ENCODE results near the gene SEC16B.

Gene SEC16B, protein sequence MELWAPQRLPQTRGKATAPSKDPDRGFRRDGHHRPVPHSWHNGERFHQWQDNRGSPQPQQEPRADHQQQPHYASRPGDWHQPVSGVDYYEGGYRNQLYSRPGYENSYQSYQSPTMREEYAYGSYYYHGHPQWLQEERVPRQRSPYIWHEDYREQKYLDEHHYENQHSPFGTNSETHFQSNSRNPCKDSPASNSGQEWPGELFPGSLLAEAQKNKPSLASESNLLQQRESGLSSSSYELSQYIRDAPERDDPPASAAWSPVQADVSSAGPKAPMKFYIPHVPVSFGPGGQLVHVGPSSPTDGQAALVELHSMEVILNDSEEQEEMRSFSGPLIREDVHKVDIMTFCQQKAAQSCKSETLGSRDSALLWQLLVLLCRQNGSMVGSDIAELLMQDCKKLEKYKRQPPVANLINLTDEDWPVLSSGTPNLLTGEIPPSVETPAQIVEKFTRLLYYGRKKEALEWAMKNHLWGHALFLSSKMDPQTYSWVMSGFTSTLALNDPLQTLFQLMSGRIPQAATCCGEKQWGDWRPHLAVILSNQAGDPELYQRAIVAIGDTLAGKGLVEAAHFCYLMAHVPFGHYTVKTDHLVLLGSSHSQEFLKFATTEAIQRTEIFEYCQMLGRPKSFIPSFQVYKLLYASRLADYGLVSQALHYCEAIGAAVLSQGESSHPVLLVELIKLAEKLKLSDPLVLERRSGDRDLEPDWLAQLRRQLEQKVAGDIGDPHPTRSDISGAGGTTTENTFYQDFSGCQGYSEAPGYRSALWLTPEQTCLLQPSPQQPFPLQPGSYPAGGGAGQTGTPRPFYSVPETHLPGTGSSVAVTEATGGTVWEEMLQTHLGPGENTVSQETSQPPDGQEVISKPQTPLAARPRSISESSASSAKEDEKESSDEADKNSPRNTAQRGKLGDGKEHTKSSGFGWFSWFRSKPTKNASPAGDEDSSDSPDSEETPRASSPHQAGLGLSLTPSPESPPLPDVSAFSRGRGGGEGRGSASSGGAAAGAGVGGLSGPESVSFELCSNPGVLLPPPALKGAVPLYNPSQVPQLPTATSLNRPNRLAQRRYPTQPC

DNA sequence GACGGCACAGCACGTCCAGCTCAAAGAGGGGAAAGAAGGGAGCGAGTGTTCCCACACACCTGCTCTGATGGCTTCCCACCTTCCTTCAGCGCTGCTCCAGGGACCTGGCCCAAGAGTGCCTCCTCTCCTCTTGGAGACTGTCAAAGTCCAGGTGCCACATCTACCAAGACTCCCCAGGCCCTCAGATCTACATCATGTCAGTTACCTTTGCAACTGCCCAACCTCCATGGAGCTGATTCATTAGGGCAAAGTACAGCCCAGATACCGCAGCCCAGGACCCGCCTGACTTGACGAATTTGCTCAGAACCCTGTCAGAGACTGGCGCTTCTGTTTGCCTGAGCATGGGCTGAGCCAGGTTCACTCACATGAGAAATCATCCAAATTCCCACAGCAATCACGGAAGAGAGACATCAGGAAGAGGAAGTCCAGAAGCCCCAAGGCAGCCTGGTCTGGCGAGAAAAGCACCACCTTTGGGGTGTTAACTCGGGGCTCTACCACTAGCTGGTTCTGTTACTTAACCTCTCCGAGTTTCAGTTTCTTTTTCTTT lies at the start of gene SEC16B:
SEC16B (minus strand) TSS at position 234 of the 547 bp plus-strand sequence. CDS start 2,077 bp downstream, outside the sequence.
- TF ChIP-seq TEAD4 (IDR thresholded peaks at IDR 0.05) = no peak
- no peak for TF ChIP-seq CEBPB (IDR thresholded peaks at IDR 0.05)
- TF ChIP-seq, protein P1, sequence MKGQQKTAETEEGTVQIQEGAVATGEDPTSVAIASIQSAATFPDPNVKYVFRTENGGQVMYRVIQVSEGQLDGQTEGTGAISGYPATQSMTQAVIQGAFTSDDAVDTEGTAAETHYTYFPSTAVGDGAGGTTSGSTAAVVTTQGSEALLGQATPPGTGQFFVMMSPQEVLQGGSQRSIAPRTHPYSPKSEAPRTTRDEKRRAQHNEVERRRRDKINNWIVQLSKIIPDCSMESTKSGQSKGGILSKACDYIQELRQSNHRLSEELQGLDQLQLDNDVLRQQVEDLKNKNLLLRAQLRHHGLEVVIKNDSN (IDR thresholded peaks at IDR 0.05) = no peak
- TF ChIP-seq CREB1 (IDR thresholded peaks at IDR 0.05; ENCODE audit: low read depth) = no peak
- TF ChIP-seq TAF1 (IDR thresholded peaks at IDR 0.05; ENCODE audit: low read depth) = no peak
- no peak for TF ChIP-seq YY1 (IDR thresholded peaks at IDR 0.05; ENCODE audit: low read depth)
- TF ChIP-seq EGR1 (IDR thresholded peaks at IDR 0.05) = no peak
- TF ChIP-seq, protein P2, sequence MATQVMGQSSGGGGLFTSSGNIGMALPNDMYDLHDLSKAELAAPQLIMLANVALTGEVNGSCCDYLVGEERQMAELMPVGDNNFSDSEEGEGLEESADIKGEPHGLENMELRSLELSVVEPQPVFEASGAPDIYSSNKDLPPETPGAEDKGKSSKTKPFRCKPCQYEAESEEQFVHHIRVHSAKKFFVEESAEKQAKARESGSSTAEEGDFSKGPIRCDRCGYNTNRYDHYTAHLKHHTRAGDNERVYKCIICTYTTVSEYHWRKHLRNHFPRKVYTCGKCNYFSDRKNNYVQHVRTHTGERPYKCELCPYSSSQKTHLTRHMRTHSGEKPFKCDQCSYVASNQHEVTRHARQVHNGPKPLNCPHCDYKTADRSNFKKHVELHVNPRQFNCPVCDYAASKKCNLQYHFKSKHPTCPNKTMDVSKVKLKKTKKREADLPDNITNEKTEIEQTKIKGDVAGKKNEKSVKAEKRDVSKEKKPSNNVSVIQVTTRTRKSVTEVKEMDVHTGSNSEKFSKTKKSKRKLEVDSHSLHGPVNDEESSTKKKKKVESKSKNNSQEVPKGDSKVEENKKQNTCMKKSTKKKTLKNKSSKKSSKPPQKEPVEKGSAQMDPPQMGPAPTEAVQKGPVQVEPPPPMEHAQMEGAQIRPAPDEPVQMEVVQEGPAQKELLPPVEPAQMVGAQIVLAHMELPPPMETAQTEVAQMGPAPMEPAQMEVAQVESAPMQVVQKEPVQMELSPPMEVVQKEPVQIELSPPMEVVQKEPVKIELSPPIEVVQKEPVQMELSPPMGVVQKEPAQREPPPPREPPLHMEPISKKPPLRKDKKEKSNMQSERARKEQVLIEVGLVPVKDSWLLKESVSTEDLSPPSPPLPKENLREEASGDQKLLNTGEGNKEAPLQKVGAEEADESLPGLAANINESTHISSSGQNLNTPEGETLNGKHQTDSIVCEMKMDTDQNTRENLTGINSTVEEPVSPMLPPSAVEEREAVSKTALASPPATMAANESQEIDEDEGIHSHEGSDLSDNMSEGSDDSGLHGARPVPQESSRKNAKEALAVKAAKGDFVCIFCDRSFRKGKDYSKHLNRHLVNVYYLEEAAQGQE (IDR thresholded peaks at IDR 0.05; ENCODE audit: low read depth) = no peak
- no peak for TF ChIP-seq RAD21 (IDR thresholded peaks at IDR 0.05; ENCODE audit: low read depth)
- no peak for TF ChIP-seq NFIC (IDR thresholded peaks at IDR 0.05)
- TF ChIP-seq, protein P3, sequence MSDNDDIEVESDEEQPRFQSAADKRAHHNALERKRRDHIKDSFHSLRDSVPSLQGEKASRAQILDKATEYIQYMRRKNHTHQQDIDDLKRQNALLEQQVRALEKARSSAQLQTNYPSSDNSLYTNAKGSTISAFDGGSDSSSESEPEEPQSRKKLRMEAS (IDR thresholded peaks at IDR 0.05) = no peak
- TF ChIP-seq EP300 (IDR thresholded peaks at IDR 0.05; ENCODE audit: borderline replicate concordance) = no peak
- TF ChIP-seq FOXM1 (IDR thresholded peaks at IDR 0.05; ENCODE audit: borderline replicate concordance, low read depth) = no peak
- TF ChIP-seq TCF12 (IDR thresholded peaks at IDR 0.05; ENCODE audit: low read depth) = no peak
- TF ChIP-seq ZBTB7A (IDR thresholded peaks at IDR 0.05; ENCODE audit: low read depth) = no peak

DNA sequence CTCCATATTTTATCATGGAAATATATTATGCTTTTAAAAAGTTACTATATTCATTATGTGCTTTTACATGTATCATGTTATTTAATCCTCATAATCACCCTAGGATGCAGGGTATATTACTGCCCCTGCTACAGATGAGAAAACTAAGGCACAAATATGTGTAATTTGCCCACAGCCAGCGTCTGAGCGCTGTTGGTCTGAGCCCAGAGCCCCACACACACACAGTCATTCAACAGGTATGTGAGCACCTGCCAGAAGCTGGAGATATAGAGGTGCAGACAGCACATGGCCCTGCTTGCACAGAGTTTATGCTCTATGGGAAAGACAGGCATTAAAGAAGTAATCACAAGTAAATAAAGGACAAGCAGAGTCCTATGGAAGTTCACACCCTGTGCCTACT lies 49.8 kb upstream of the SEC16B start:
- TF ChIP-seq CEBPB (IDR thresholded peaks at IDR 0.05) (no peak), FOXM1 (IDR thresholded peaks at IDR 0.05; ENCODE audit: borderline replicate concordance, low read depth) (no peak), YY1 (IDR thresholded peaks at IDR 0.05; ENCODE audit: low read depth) (no peak), CREB1 (IDR thresholded peaks at IDR 0.05; ENCODE audit: low read depth) (no peak), EP300 (IDR thresholded peaks at IDR 0.05; ENCODE audit: borderline replicate concordance) (no peak), TAF1 (IDR thresholded peaks at IDR 0.05; ENCODE audit: low read depth) (no peak), TEAD4 (IDR thresholded peaks at IDR 0.05) (no peak), ZBTB7A (IDR thresholded peaks at IDR 0.05; ENCODE audit: low read depth) (no peak)
- TF ChIP-seq, protein P1 (IDR thresholded peaks at IDR 0.05) = no peak
- TF ChIP-seq, protein P2 (IDR thresholded peaks at IDR 0.05; ENCODE audit: low read depth) = no peak

DNA sequence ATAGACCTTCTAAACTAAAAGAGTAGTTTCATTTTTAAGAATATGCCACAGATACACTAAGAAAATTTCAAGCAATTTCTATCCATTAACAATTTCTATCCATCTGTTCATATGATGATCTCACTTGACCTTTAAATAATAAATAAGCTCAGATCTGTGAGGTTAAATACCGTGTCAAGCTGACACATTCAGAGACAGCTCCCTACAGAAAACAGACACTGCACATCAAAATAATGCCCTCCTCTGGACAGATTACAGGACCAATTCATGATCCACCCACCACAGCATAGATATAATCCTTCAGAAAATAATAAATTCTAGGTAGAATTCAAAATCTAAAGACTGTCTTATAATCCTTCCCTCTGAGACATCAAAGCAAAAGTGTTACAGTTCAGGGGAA lies 49.4 kb upstream of the SEC16B start:
- no peak for TF ChIP-seq FOXM1 (IDR thresholded peaks at IDR 0.05; ENCODE audit: borderline replicate concordance, low read depth)
- TF ChIP-seq, protein P2 (IDR thresholded peaks at IDR 0.05; ENCODE audit: low read depth) = no peak
- TF ChIP-seq TEAD4 (IDR thresholded peaks at IDR 0.05) = no peak
- TF ChIP-seq YY1 (IDR thresholded peaks at IDR 0.05; ENCODE audit: low read depth) = no peak
- no peak for TF ChIP-seq ZBTB7A (IDR thresholded peaks at IDR 0.05; ENCODE audit: low read depth)
- TF ChIP-seq, protein P3 (IDR thresholded peaks at IDR 0.05) = no peak
- no peak for TF ChIP-seq TCF12 (IDR thresholded peaks at IDR 0.05; ENCODE audit: low read depth)
- no peak for TF ChIP-seq EP300 (IDR thresholded peaks at IDR 0.05; ENCODE audit: borderline replicate concordance)
- no peak for TF ChIP-seq TAF1 (IDR thresholded peaks at IDR 0.05; ENCODE audit: low read depth)
- no peak for TF ChIP-seq CEBPB (IDR thresholded peaks at IDR 0.05)
- TF ChIP-seq, protein P1 (IDR thresholded peaks at IDR 0.05) = no peak
- TF ChIP-seq EGR1 (IDR thresholded peaks at IDR 0.05) = no peak
- TF ChIP-seq RAD21 (IDR thresholded peaks at IDR 0.05; ENCODE audit: low read depth) = no peak
- TF ChIP-seq NFIC (IDR thresholded peaks at IDR 0.05) = no peak
- TF ChIP-seq CREB1 (IDR thresholded peaks at IDR 0.05; ENCODE audit: low read depth) = no peak

Measured in Ishikawa (cell line).